Osteoblast (primary cell): Measurements from ENCODE around the gene GPR158. TPM values are rescaled to one million over a fixed set of nuclear protein-coding genes. Genes with fewer than 3 reads are reported as not detected.

Experiments
- DNase-seq: peaks from one replicate; pipeline ENCODE4 v3.0.0; 2011; ENCODE audit warnings: low spot score, mixed read lengths; ENCODE audit not compliant: insufficient read length; ENCODE audit errors: missing footprints
- H2AFZ ChIP-seq: 2 replicates; pipeline ENCODE4 v1.6.0; 2011; ENCODE audit warnings: mild to moderate bottlenecking, low read length
- H3K27ac ChIP-seq: 2 replicates; pipeline ENCODE4 v1.5.1; 2011; ENCODE audit warnings: mild to moderate bottlenecking, low read depth, low read length, moderate library complexity
- H3K27me3 ChIP-seq: 2 replicates; pipeline ENCODE4 v1.6.0; 2012; ENCODE audit warnings: mild to moderate bottlenecking, control low read depth, inconsistent platforms, low read length, moderate library complexity; ENCODE audit not compliant: insufficient read depth
- H3K36me3 ChIP-seq: 2 replicates; pipeline ENCODE4 v1.5.1; 2011; ENCODE audit warnings: mild to moderate bottlenecking, low read length, control low read depth, moderate library complexity; ENCODE audit not compliant: insufficient read depth
- H3K4me1 ChIP-seq: 2 replicates; pipeline ENCODE4 v1.5.1; 2011; ENCODE audit warnings: mild to moderate bottlenecking, low read length, control low read depth, moderate library complexity; ENCODE audit not compliant: insufficient read depth
- H3K4me2 ChIP-seq: 2 replicates; pipeline ENCODE4 v1.6.0; 2011; ENCODE audit warnings: mild to moderate bottlenecking, low read length; ENCODE audit not compliant: insufficient read depth
- H3K4me3 ChIP-seq: fragments of 200-600 bp; sonication (generic); 3 replicates; pipeline ENCODE4 v1.5.1; 2012; ENCODE audit warnings: mild to moderate bottlenecking, low read length, inconsistent platforms; ENCODE audit not compliant: insufficient read depth
- H3K79me2 ChIP-seq: 2 replicates; pipeline ENCODE4 v1.6.0; 2012; ENCODE audit warnings: mild to moderate bottlenecking, low read length, control low read depth, inconsistent platforms; ENCODE audit not compliant: insufficient read depth
- H3K9me3 ChIP-seq: 2 replicates; pipeline ENCODE4 v1.5.1; 2011; ENCODE audit warnings: low read depth, low read length, control low read depth
- H4K20me1 ChIP-seq: 2 replicates; pipeline ENCODE4 v1.6.0; 2012; ENCODE audit warnings: mild to moderate bottlenecking, low read length, control low read depth; ENCODE audit not compliant: insufficient read depth
- CTCF ChIP-seq: IDR thresholded peaks from 2 replicates; pipeline ENCODE4 v1.5.1; 2011; ENCODE audit warnings: mild to moderate bottlenecking, low read depth, low read length, moderate library complexity; ENCODE audit errors: extremely low read depth
- total RNA-seq: library from RNA; depleted of rRNA; stranded (reverse); fragments of >200 nt; gene quantifications from 2 replicates; pipeline ENCODE4 v1.2.3, GENCODE V29; 2012

GPR158 gene
- under 0.01 TPM in 2 replicates for total RNA-seq

GRCh38 chr10:25174461-25175230, at the start of gene GPR158:
Gene GPR158, plus strand, starts transcription at chr10:25175001. Its CDS starts 420 bp downstream, at chr10:25175421.
- Histone ChIP-seq H3K27me3 (peaks cover 38% of the 10 kb centered on the region), H3K4me1 (peaks cover 3% of the 10 kb centered on the region)

GRCh38 chr10:25125201-25125611, 49.6 kb upstream of the GPR158 start:
- Histone ChIP-seq H3K36me3 (no peaks in the 10 kb centered on the region), H3K4me2 (no peak overlapping the region), H2AFZ (no peak overlapping the region), H3K79me2 (no peaks in the 10 kb centered on the region), H3K4me1 (no peaks in the 10 kb centered on the region), H3K4me3 (no peak overlapping the region), H3K27me3 (no peaks in the 10 kb centered on the region), H3K9me3 (no peaks in the 10 kb centered on the region), H3K27ac (no peak overlapping the region), H4K20me1 (no peaks in the 10 kb centered on the region)
- TF ChIP-seq CTCF = no peak
- DNase-seq = no peak

More at GRCh38 chr10:25174461-25175230, at the start of gene GPR158:
- Histone ChIP-seq H3K27ac (no peak within 1 kb of the TSS), H3K36me3 (no peaks in the 10 kb centered on the region), H2AFZ (peak within 1 kb of the TSS; percentile 90), H4K20me1 (no peaks in the 10 kb centered on the region), H3K9me3 (no peaks in the 10 kb centered on the region), H3K4me2 (peak within 1 kb of the TSS; percentile 82), H3K79me2 (no peaks in the 10 kb centered on the region), H3K4me3 (peak within 1 kb of the TSS; percentile 70)
- DNase-seq = peak; percentile 99
- no peak for TF ChIP-seq CTCF

- Histone ChIP-seq H3K27me3 (no peaks in the 10 kb centered on the region), H3K4me1 (peaks cover 4% of the 10 kb centered on the region), H2AFZ (no peak overlapping the region), H3K27ac (no peak overlapping the region), H3K79me2 (no peaks in the 10 kb centered on the region), H4K20me1 (no peaks in the 10 kb centered on the region), H3K36me3 (no peaks in the 10 kb centered on the region), H3K4me2 (no peak overlapping the region), H3K4me3 (no peak overlapping the region), H3K9me3 (no peaks in the 10 kb centered on the region)
- TF ChIP-seq CTCF = no peak
- no peak for DNase-seq
Observed at GRCh38 chr10:25129592-25129991, 45.2 kb upstream of the GPR158 start.

DNA sequence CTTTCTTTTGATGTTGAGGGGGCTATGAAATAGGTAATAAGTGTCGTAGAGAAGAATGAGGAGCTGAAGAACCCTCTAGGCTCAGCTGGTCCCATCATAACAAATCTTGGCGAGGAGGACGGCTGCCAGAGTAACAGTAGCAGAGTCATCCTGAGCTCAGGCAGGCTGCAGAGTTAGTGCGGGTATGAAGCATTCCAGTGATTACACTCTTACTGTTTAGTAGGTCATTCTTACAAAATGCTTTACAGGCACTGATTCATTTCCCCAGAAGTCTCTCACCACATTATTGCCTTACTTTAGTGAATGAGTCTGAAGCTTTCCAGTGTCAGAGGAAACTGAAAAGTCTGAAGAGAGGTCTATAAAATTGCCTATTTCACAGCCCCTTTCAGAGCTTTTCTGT, 43.9 kb upstream of the GPR158 start:
- peak; percentile 84 for DNase-seq
- Histone ChIP-seq H3K27ac (peak overlapping the region; percentile 29), H3K4me2 (no peak overlapping the region)

More for the DNA sequence above, 43.9 kb upstream of the GPR158 start:
- Histone ChIP-seq H3K9me3 (no peaks in the 10 kb centered on the region), H3K36me3 (no peaks in the 10 kb centered on the region), H3K4me3 (no peak overlapping the region), H3K4me1 (peaks cover 4% of the 10 kb centered on the region), H4K20me1 (no peaks in the 10 kb centered on the region), H3K27me3 (no peaks in the 10 kb centered on the region), H2AFZ (no peak overlapping the region), H3K79me2 (no peaks in the 10 kb centered on the region)
- TF ChIP-seq CTCF = no peak
